Measurements from ENCODE around the gene CCDC200. TPM values are rescaled to one million over a fixed set of nuclear protein-coding genes. Genes with fewer than 3 reads are reported as not detected.
A peak's percentile ranks its signal among the peaks of the same experiment; 100 is the strongest.

The CCDC200 gene
- total and polyA plus RNA-seq, 2 of the 13 experiments (the other 11 are each of a cell fraction or from before 2014, with no cell fraction given), result not detected

DNA sequence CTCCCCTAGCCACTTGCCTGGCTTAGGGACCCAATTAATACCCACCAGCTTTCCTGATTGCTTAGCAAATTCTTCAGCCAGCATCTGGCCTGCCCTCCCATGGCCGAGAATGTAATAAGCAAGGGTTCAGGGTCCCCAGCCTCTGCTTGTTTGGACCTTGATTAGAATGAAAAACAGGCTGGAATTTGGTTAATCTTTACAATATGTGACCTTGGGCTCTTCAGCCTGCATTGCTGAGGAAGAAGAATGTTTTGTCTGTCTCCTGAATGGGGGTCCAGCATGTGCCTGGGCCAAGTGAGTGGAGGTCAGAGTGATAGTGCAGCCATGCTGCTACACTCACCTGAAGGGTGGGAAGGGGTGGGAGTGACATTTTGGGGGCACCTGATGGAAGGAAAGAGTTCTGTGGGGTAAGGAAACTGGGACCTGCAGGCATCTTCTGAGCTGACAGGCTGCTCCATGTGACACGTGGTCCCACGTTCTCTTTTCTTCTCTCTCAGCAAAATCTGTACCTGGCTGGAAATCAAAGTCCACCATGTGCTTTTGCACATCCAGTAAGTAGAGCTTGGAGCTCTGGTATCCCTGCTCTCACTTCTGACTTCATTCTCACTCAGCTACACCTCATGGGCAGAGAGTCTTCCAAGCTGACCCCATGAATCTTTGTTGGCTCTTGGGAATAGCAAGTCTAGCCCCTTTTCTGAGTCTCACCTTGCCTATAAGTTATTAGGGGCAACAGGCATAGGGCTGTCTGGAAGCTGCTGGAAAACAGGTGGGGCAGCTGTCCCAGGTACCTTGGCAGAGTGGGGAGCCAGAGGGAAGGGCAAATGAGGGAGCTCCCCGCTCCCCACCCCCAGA is 11.4 kb downstream of the CCDC200 start (continued):
- TF ChIP-seq, protein P1, sequence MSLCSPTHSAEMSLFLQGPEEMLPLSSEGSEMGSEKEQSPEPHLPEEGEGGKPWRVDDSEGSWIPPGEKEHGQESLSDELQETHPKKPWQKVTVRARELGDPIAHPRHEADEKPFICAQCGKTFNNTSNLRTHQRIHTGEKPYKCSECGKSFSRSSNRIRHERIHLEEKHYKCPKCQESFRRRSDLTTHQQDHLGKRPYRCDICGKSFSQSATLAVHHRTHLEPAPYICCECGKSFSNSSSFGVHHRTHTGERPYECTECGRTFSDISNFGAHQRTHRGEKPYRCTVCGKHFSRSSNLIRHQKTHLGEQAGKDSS (CRISPR knock-in tag; IDR thresholded peaks at IDR 0.05; ENCODE audit: borderline replicate concordance, low read depth), result peak; percentile 85; the same call in 1 of the 2 replicates
- TF ChIP-seq SRSF4 (IDR thresholded peaks at IDR 0.05; ENCODE audit: low read depth, low read length, poor library complexity, severe bottlenecking) (no peak), ZFP1 (CRISPR knock-in tag; IDR thresholded peaks at IDR 0.05) (no peak; the same call in 1 of the 2 replicates), HIVEP1 (CRISPR knock-in tag; IDR thresholded peaks at IDR 0.05) (no peak), ZFP62 (CRISPR knock-in tag; IDR thresholded peaks at IDR 0.05) (no peak), PCBP1 (IDR thresholded peaks at IDR 0.05; ENCODE audit: borderline replicate concordance, low read depth, low read length) (no peak), RARA (CRISPR knock-in tag; IDR thresholded peaks at IDR 0.05) (peak; percentile 72), NFATC3 (CRISPR knock-in tag; IDR thresholded peaks at IDR 0.05) (no peak), ZNF451 (CRISPR knock-in tag; IDR thresholded peaks at IDR 0.05) (peak; percentile 78; the same call in 1 of the 2 replicates), SAFB2 (CRISPR knock-in tag; IDR thresholded peaks at IDR 0.05; ENCODE audit: borderline replicate concordance, low read depth) (0 out of 2 replicates have a peak, but pooled peaks have one; percentile 43), ZNF496 (CRISPR knock-in tag; IDR thresholded peaks at IDR 0.05; ENCODE audit: insufficient replicate concordance) (no peak), ZNF343 (CRISPR knock-in tag; IDR thresholded peaks at IDR 0.05) (peak; percentile 77; the same call in 1 of the 2 replicates), GPN1 (CRISPR knock-in tag; IDR thresholded peaks at IDR 0.05; ENCODE audit: borderline replicate concordance) (no peak), SMYD3 (CRISPR knock-in tag; IDR thresholded peaks at IDR 0.05) (peak; percentile 84), BCL6 (CRISPR knock-in tag; IDR thresholded peaks at IDR 0.05) (peak; percentile 63), CEBPG (CRISPR knock-in tag; IDR thresholded peaks at IDR 0.05) (peak; percentile 57), ZFP41 (CRISPR knock-in tag; IDR thresholded peaks at IDR 0.05; ENCODE audit: borderline replicate concordance) (peak; percentile 67), TGIF2 (CRISPR knock-in tag; IDR thresholded peaks at IDR 0.05) (peak; percentile 28; the same call in 1 of the 2 replicates)
- TF ChIP-seq, protein P2, sequence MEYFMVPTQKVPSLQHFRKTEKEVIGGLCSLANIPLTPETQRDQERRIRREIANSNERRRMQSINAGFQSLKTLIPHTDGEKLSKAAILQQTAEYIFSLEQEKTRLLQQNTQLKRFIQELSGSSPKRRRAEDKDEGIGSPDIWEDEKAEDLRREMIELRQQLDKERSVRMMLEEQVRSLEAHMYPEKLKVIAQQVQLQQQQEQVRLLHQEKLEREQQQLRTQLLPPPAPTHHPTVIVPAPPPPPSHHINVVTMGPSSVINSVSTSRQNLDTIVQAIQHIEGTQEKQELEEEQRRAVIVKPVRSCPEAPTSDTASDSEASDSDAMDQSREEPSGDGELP (IDR thresholded peaks at IDR 0.05; ENCODE audit: borderline replicate concordance, low read depth), result peak; percentile 69; the same call in 1 of the 2 replicates
- TF ChIP-seq, protein P3, sequence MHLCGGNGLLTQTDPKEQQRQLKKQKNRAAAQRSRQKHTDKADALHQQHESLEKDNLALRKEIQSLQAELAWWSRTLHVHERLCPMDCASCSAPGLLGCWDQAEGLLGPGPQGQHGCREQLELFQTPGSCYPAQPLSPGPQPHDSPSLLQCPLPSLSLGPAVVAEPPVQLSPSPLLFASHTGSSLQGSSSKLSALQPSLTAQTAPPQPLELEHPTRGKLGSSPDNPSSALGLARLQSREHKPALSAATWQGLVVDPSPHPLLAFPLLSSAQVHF (CRISPR knock-in tag; IDR thresholded peaks at IDR 0.05), result no peak; the same call in 1 of the 2 replicates
- TF ChIP-seq, protein P4, sequence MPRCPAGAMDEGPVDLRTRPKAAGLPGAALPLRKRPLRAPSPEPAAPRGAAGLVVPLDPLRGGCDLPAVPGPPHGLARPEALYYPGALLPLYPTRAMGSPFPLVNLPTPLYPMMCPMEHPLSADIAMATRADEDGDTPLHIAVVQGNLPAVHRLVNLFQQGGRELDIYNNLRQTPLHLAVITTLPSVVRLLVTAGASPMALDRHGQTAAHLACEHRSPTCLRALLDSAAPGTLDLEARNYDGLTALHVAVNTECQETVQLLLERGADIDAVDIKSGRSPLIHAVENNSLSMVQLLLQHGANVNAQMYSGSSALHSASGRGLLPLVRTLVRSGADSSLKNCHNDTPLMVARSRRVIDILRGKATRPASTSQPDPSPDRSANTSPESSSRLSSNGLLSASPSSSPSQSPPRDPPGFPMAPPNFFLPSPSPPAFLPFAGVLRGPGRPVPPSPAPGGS (CRISPR knock-in tag; IDR thresholded peaks at IDR 0.05), result peak; percentile 59; the same call in 1 of the 2 replicates
- TF ChIP-seq, protein P5, sequence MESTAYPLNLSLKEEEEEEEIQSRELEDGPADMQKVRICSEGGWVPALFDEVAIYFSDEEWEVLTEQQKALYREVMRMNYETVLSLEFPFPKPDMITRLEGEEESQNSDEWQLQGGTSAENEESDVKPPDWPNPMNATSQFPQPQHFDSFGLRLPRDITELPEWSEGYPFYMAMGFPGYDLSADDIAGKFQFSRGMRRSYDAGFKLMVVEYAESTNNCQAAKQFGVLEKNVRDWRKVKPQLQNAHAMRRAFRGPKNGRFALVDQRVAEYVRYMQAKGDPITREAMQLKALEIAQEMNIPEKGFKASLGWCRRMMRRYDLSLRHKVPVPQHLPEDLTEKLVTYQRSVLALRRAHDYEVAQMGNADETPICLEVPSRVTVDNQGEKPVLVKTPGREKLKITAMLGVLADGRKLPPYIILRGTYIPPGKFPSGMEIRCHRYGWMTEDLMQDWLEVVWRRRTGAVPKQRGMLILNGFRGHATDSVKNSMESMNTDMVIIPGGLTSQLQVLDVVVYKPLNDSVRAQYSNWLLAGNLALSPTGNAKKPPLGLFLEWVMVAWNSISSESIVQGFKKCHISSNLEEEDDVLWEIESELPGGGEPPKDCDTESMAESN (CRISPR knock-in tag; conservative IDR thresholded peaks at IDR 0.05), result no peak; the same call in 1 of the 2 replicates
- TF ChIP-seq, protein P6, sequence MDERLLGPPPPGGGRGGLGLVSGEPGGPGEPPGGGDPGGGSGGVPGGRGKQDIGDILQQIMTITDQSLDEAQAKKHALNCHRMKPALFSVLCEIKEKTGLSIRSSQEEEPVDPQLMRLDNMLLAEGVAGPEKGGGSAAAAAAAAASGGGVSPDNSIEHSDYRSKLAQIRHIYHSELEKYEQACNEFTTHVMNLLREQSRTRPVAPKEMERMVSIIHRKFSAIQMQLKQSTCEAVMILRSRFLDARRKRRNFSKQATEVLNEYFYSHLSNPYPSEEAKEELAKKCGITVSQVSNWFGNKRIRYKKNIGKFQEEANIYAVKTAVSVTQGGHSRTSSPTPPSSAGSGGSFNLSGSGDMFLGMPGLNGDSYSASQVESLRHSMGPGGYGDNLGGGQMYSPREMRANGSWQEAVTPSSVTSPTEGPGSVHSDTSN (CRISPR knock-in tag; IDR thresholded peaks at IDR 0.05), result no peak

Data from HepG2 (cell line).